ENCODE data around the gene CAPN8. TPM values are rescaled to one million over a fixed set of nuclear protein-coding genes. Genes with fewer than 3 reads are reported as not detected.

The CAPN8 gene
- total RNA-seq, 1 experiment from 2014 or later: 0.28 TPM

GRCh38 chr1:223513309-223513708 lies 152.2 kb downstream of the CAPN8 start:
- H3K27me3 Mint-ChIP-seq (ENCODE audit: low read depth): no peaks in the 10 kb centered on the region; the same call in 1 of the 2 replicates
- ATAC-seq (no peak), DNase-seq (ENCODE audit: low spot score) (no peak)
- ChIA-PET POLR2A (no interaction called here), CTCF (interaction anchor here (1.1 to 2.1 kb wide), 5 partner anchors 15 to 171 kb away, joined by 3 to 9 read pairs (median 3); no protein-coding TSS in a partner anchor)
- H3K36me3 Mint-ChIP-seq: no peaks in the 10 kb centered on the region
- no peak for TF ChIP-seq NFE2L1 (CRISPR knock-in tag; IDR thresholded peaks at IDR 0.05)
- no peak for TF ChIP-seq E2F4 (CRISPR knock-in tag; IDR thresholded peaks at IDR 0.05; ENCODE audit: borderline replicate concordance, low read depth)
- TF ChIP-seq ZNF281 (CRISPR knock-in tag; IDR thresholded peaks at IDR 0.05): no peak
- no peak for TF ChIP-seq GTF2I (CRISPR knock-in tag; conservative IDR thresholded peaks at IDR 0.05)
- TF ChIP-seq ESRRA (CRISPR knock-in tag; IDR thresholded peaks at IDR 0.05; ENCODE audit: borderline replicate concordance): no peak
- TF ChIP-seq MXD4 (CRISPR knock-in tag; IDR thresholded peaks at IDR 0.05; ENCODE audit: borderline replicate concordance): no peak
- TF ChIP-seq TEAD4 (CRISPR knock-in tag; IDR thresholded peaks at IDR 0.05): no peak
- peaks cover 18% of the 10 kb centered on the region for H3K9me3 Mint-ChIP-seq
- H3K27ac Mint-ChIP-seq: no peak overlapping the region
- no peak overlapping the region for H3K4me3 Mint-ChIP-seq
- H3K4me1 Mint-ChIP-seq: peaks cover 30% of the 10 kb centered on the region

- Mint-ChIP-seq H3K9me3 (peaks cover 11% of the 10 kb centered on the region), H3K4me1 (peaks cover 30% of the 10 kb centered on the region), H3K36me3 (no peaks in the 10 kb centered on the region), H3K27ac (no peak overlapping the region), H3K27me3 (ENCODE audit: low read depth) (no peaks in the 10 kb centered on the region; the same call in 1 of the 2 replicates), H3K4me3 (no peak overlapping the region)
- ChIA-PET CTCF (no interaction called here), POLR2A (no interaction called here)
- TF ChIP-seq E2F5 (CRISPR knock-in tag; IDR thresholded peaks at IDR 0.05) (no peak), ZNF317 (CRISPR knock-in tag; IDR thresholded peaks at IDR 0.05; ENCODE audit: borderline replicate concordance, low read depth) (no peak), ZBTB43 (CRISPR knock-in tag; IDR thresholded peaks at IDR 0.05) (no peak), MAX (CRISPR knock-in tag; IDR thresholded peaks at IDR 0.05) (no peak), NR2C2 (CRISPR knock-in tag; IDR thresholded peaks at IDR 0.05) (no peak), PRRX2 (CRISPR knock-in tag; IDR thresholded peaks at IDR 0.05) (no peak), MLX (CRISPR knock-in tag; IDR thresholded peaks at IDR 0.05) (no peak), ATF1 (CRISPR knock-in tag; IDR thresholded peaks at IDR 0.05) (no peak), ESRRA (CRISPR knock-in tag; IDR thresholded peaks at IDR 0.05; ENCODE audit: borderline replicate concordance) (no peak), RORB (CRISPR knock-in tag; IDR thresholded peaks at IDR 0.05) (no peak), ZNF232 (CRISPR knock-in tag; IDR thresholded peaks at IDR 0.05) (no peak), GRHL2 (CRISPR knock-in tag; IDR thresholded peaks at IDR 0.05; ENCODE audit: insufficient replicate concordance, severe bottlenecking) (no peak), TEAD1 (CRISPR knock-in tag; IDR thresholded peaks at IDR 0.05) (no peak), NFYB (CRISPR knock-in tag; conservative IDR thresholded peaks at IDR 0.05; ENCODE audit: low read depth) (no peak), NR1H2 (CRISPR knock-in tag; IDR thresholded peaks at IDR 0.05) (no peak), FOXK1 (CRISPR knock-in tag; IDR thresholded peaks at IDR 0.05) (no peak), CBFB (CRISPR knock-in tag; IDR thresholded peaks at IDR 0.05; ENCODE audit: low read depth) (no peak), SMAD4 (CRISPR knock-in tag; IDR thresholded peaks at IDR 0.05) (no peak), ATF3 (CRISPR knock-in tag; conservative IDR thresholded peaks at IDR 0.05) (no peak), USF2 (CRISPR knock-in tag; IDR thresholded peaks at IDR 0.05) (no peak)
- DNase-seq (ENCODE audit: low spot score) (no peak), ATAC-seq (no peak)
Observed at GRCh38 chr1:223512057-223512456, 153.4 kb downstream of the CAPN8 start.
